ENCODE data around the gene CCDC3. TPM values are rescaled to one million over a fixed set of nuclear protein-coding genes. Genes with fewer than 3 reads are reported as not detected.

The CCDC3 gene
- total and polyA plus RNA-seq, 2 of the 8 experiments (the other 6 are each of a cell fraction or from before 2014, with no cell fraction given): 3.4 to 3.7 TPM

DNA sequence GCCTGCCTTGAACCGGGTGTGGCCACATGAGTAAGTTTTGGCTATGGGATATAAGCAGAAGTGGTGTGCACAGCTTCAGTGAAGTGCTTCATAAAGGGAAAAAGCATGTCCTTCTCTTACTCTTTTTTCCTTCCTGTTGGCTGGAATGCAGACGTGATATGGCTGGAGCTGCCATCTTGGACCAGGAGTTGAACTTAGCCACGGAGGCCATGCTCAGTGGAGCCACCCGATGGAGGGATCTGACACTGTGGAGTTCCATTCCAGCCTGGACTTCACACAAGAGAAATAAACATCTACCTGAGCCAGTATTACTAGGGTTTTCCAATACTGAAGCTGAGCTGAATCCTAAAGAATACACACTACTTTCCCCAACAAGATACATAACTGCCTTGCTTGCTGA lies 52.3 kb downstream of the CCDC3 start (continued):
- no peak for TF ChIP-seq PHF8 (conservative IDR thresholded peaks at IDR 0.05; ENCODE audit: low read depth, low read length)
- no peak for TF ChIP-seq JUND (IDR thresholded peaks at IDR 0.05; ENCODE audit: low read length)
- TF ChIP-seq TEAD4 (IDR thresholded peaks at IDR 0.05; ENCODE audit: low read depth, low read length): peak; percentile 74
- TF ChIP-seq RBBP5 (IDR thresholded peaks at IDR 0.05; ENCODE audit: borderline replicate concordance, low read depth, low read length): no peak
- TF ChIP-seq CHD2 (IDR thresholded peaks at IDR 0.05; ENCODE audit: low read length): no peak
- TF ChIP-seq, protein P1, sequence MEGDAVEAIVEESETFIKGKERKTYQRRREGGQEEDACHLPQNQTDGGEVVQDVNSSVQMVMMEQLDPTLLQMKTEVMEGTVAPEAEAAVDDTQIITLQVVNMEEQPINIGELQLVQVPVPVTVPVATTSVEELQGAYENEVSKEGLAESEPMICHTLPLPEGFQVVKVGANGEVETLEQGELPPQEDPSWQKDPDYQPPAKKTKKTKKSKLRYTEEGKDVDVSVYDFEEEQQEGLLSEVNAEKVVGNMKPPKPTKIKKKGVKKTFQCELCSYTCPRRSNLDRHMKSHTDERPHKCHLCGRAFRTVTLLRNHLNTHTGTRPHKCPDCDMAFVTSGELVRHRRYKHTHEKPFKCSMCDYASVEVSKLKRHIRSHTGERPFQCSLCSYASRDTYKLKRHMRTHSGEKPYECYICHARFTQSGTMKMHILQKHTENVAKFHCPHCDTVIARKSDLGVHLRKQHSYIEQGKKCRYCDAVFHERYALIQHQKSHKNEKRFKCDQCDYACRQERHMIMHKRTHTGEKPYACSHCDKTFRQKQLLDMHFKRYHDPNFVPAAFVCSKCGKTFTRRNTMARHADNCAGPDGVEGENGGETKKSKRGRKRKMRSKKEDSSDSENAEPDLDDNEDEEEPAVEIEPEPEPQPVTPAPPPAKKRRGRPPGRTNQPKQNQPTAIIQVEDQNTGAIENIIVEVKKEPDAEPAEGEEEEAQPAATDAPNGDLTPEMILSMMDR (IDR thresholded peaks at IDR 0.05; ENCODE audit: control extremely low read depth in 1 of 3, insufficient read depth in 1 of 3, low read depth in 1 of 3, low read length in 3 of 3): peak; percentile 41 to 69 (median 68); a peak in 3 of 4 replicates
- TF ChIP-seq SUZ12 (IDR thresholded peaks at IDR 0.05; ENCODE audit: low read length): no peak
- no peak for TF ChIP-seq RFX5 (IDR thresholded peaks at IDR 0.05; ENCODE audit: borderline replicate concordance, low read depth, low read length)
- no peak for TF ChIP-seq POU5F1 (IDR thresholded peaks at IDR 0.05; ENCODE audit: low read depth, low read length)
- no peak for TF ChIP-seq CTBP2 (IDR thresholded peaks at IDR 0.05; ENCODE audit: borderline replicate concordance, insufficient read depth, insufficient read length, low read length)
- TF ChIP-seq NRF1 (IDR thresholded peaks at IDR 0.05; ENCODE audit: low read depth, low read length): no peak
- TF ChIP-seq SIX5 (IDR thresholded peaks at IDR 0.05; ENCODE audit: low read depth, low read length): no peak

Measured in H1 (cell line).